ENCODE measurements around the gene PP2D1. TPM values are rescaled to one million over a fixed set of nuclear protein-coding genes. Genes with fewer than 3 reads are reported as not detected.

The PP2D1 gene
- total and polyA plus RNA-seq, 2 of the 8 experiments (the other 6 are each of a cell fraction or from before 2014, with no cell fraction given) = not detected

DNA sequence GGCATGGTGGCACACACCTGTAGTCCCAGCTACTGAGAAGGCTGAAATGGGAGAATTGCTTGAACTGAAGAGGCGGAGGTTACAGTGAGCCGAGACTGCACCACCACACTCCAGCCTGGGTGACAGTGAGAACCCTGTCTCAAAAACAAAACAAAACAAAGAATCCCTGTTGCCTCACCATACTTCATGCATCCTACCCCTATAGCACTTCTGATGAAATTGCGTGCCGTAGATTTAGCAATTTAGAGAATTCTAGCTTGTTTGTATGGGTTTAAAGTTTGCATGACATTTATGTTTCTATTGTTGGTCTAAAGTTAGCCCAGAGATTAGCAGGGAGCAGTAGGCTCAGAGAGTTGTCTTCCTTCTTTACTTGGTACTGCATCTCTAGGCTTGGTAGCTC, 57.4 kb downstream of the PP2D1 start:
- peaks cover 3 to 58% (median 22%) of the 10 kb centered on the region in 4 experiments; a peak in 7 of 8 replicates for H3K36me3 ChIP-seq (ENCODE audit: control insufficient read depth in 2 of 4, insufficient read depth in 4 of 4, low read length in 3 of 4)
- no peaks in the 10 kb centered on the region; a peak in 2 of 7 replicates for H3K4me1 ChIP-seq (replicated peaks in 1 of 4; ENCODE audit: control insufficient read depth in 3 of 4, insufficient read depth in 4 of 4, low read length in 3 of 4)
- H3K9me3 ChIP-seq (ENCODE audit: insufficient read depth in 2 of 2, low read depth in 1 of 2, low read length in 1 of 2) = no peaks in the 10 kb centered on the region
- ChIA-PET CTCF (ENCODE audit: partially characterized antibody) (no interaction called here), POLR2A (ENCODE audit: partially characterized antibody) (interaction anchor here (1.2 to 1.4 kb wide), 3 partner anchors 9 to 16 kb away, joined by 3 to 4 read pairs (median 3); no protein-coding TSS in a partner anchor)
- H3K14ac ChIP-seq (ENCODE audit: insufficient read length) = no peak overlapping the region
- no peak overlapping the region for H2BK12ac ChIP-seq (ENCODE audit: low read depth, low read length)
- H3K4ac ChIP-seq (replicated peaks; ENCODE audit: insufficient read length, low read depth, low read length) = no peak overlapping the region
- H3K27ac ChIP-seq (ENCODE audit: low read depth, low read length) = no peak overlapping the region
- H3K23me2 ChIP-seq (ENCODE audit: low read depth, low read length) = no peaks in the 10 kb centered on the region
- TF ChIP-seq EGR1 (IDR thresholded peaks at IDR 0.05; ENCODE audit: borderline replicate concordance, low read depth, low read length) (no peak), SP1 (IDR thresholded peaks at IDR 0.05; ENCODE audit: low read depth, low read length) (no peak), BRCA1 (IDR thresholded peaks at IDR 0.05; ENCODE audit: low read depth, low read length) (no peak), SP4 (IDR thresholded peaks at IDR 0.05; ENCODE audit: low read length) (no peak), SUZ12 (IDR thresholded peaks at IDR 0.05; ENCODE audit: low read length) (no peak)
- H2AFZ ChIP-seq (ENCODE audit: low read length) = no peak overlapping the region
- no peak for FAIRE-seq
- H2BK15ac ChIP-seq (ENCODE audit: low read length) = no peak overlapping the region
- H4K20me1 ChIP-seq (replicated peaks in 1 of 2; ENCODE audit: control insufficient read depth in 1 of 2, insufficient read depth in 2 of 2, low read length in 2 of 2) = peaks cover 6% of the 10 kb centered on the region in 2 experiments
- H3K18ac ChIP-seq (ENCODE audit: extremely low read depth, low read length) = no peak overlapping the region
- no peak overlapping the region for H2BK120ac ChIP-seq (replicated peaks; ENCODE audit: low read depth, low read length)
- DNase-seq (ENCODE audit: low read depth in 1 of 2, low spot score in 2 of 2) = no peak
- H2AK5ac ChIP-seq (ENCODE audit: low read depth, low read length) = no peak overlapping the region
- H4K91ac ChIP-seq (replicated peaks; ENCODE audit: insufficient read length, low read length) = no peak overlapping the region
- no peaks in the 10 kb centered on the region for H3K27me3 ChIP-seq (replicated peaks in 1 of 4; ENCODE audit: control insufficient read depth in 3 of 4, extremely low read depth in 1 of 4, insufficient read depth in 3 of 4, low read length in 3 of 4)
- H3K79me2 ChIP-seq (ENCODE audit: control insufficient read depth in 1 of 2, insufficient read depth in 2 of 2, low read length in 2 of 2) = peaks cover 18 to 100% of the 10 kb centered on the region in 2 experiments
- H4K8ac ChIP-seq (ENCODE audit: extremely low read depth, insufficient read depth, low read length) = no peak overlapping the region
- peaks cover 7% of the 10 kb centered on the region for H3K79me1 ChIP-seq (ENCODE audit: low read depth, low read length)
- no peak overlapping the region for H4K5ac ChIP-seq (ENCODE audit: insufficient read length, low read depth, low read length)
- H2BK5ac ChIP-seq (ENCODE audit: low read depth, low read length) = no peak overlapping the region
- H3K23ac ChIP-seq (ENCODE audit: insufficient read length) = no peak overlapping the region
- no peak overlapping the region for H3K4me2 ChIP-seq (ENCODE audit: insufficient read depth in 1 of 2, low read depth in 2 of 2, low read length in 2 of 2)
- H3K9ac ChIP-seq (replicated peaks in 1 of 4; ENCODE audit: extremely low read depth in 1 of 4, low read depth in 3 of 4, low read length in 3 of 4) = no peak overlapping the region
- no peak overlapping the region for H3K4me3 ChIP-seq (ENCODE audit: extremely low read depth in 1 of 4, insufficient read depth in 2 of 4, low read depth in 3 of 4, low read length in 4 of 4)
- no peak overlapping the region for H3K56ac ChIP-seq (replicated peaks; ENCODE audit: insufficient read length, low read depth, low read length)
- WGBS, 2 experiments (ENCODE audit: extremely low coverage in 1 of 2, insufficient coverage in 1 of 2, insufficient read length in 1 of 2, insufficient replicate concordance in 2 of 2, low coverage in 1 of 2, low lambda C conversion rate in 2 of 2, missing lambda C conversion rate in 1 of 2) = 89% methylated on average over 4 of the region's 4 CpGs; no CpG with 5 or more reads in 1 of the 2 experiments
- no peak overlapping the region for H2BK20ac ChIP-seq (ENCODE audit: low read length)

Measured in H1 (cell line).